ENCODE measurements around the gene ALOX15B.
A peak's percentile ranks its signal among the peaks of the same experiment; 100 is the strongest.

- TF ChIP-seq CTCF (IDR thresholded peaks at IDR 0.05 in 8 of 11, conservative IDR thresholded peaks at IDR 0.05 in 3 of 11) (peak; percentile 69 to 92 (median 83)), POLR2AphosphoS5 (IDR thresholded peaks at IDR 0.05) (no peak), POLR2A (IDR thresholded peaks at IDR 0.05) (no peak)
These were observed 18.8 kb downstream of the ALOX15B start for GRCh38 chr17:8057691-8058114.
